Daoy (cell line): ENCODE measurements around the gene VAMP3. TPM values are rescaled to one million over a fixed set of nuclear protein-coding genes. Genes with fewer than 3 reads are reported as not detected.
"Not testable (repeated sequence)": the region's sequence is repeated elsewhere in the genome, so short reads cannot be mapped to it uniquely, and the experiment has no call there.

Experiments
- DNase-seq: peaks from one replicate; pipeline ENCODE4 v3.0.0-alpha.2; 2015; ENCODE audit warnings: low read depth
- total RNA-seq: library from RNA; depleted of rRNA; stranded (reverse); fragments of >200 nt; shearing (Covaris generic); gene quantifications from 2 replicates; pipeline ENCODE4 v1.2.3, GENCODE V29; 2014

VAMP3 gene
- total RNA-seq, 1 experiment from 2014 or later = 77.3 TPM

DNA sequence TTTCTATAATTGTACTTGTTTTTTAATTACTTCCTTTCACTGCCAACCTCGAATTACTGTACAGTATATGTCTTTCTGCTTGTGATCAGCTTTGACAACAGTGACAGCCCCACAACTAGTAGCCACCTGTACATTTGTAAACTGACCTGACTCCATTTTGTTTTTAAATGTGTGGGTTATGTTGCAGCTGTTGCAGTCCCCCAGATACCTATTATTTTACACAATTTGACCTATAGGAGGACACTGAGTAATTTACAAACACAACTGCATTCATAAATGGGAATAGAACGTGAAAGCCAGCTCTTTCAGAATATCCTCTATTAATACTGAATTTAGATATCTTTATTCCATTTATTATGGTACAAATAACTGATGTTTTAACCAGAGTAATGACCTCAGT is 2.5 kb upstream of the VAMP3 start:
- DNase-seq = no peak

DNA sequence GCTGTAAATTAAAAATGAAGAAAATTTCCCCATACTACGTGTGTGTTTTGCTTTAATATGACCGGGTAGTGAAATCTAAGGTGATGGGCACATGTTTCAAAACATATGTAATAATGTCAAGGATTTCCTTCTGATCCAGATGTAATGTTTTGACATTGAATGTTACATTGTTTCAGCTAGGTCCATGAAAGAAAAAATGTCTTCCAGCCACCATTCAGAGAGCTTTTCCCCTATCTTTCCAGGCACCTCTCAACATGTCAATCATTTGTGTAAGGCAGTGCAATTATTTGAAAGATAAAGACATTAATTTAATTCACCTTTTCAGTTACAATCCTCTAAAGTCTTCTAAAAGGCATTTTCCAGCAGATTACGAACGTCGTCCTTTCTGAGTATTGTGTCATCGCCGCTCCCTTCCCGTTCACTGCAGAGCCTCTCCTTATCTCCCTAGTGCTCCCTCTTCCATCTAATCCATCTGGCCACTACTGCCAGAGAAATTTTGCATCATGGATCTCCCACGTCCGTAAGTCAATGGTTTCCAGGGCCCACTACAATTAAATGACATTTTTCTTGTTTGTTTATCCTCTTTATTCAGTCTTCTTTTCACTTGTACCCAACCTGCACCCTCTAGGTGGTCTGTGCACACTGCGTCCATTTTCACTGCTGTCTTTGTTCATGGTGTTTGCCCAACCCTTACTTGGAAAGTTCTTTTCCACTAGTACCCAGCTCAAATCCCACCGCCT is 1.3 kb upstream of the VAMP3 start:
- DNase-seq = no peak

DNA sequence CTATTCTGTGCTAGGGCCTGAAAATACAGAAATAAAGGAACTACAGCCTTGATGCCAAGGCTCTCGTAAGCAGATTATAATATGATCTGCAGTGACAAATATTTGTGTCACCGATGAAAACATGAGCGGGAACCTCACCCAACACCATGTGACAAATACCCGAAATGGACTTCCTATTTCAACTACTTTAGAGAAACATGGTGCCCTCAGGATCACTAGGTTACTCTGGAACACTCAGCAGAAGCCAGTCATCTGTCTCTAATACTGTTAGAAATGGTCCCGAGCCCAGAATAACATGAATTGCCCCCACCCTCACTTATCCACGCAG is 463 bp upstream of the VAMP3 start:
- DNase-seq = no peak

DNA sequence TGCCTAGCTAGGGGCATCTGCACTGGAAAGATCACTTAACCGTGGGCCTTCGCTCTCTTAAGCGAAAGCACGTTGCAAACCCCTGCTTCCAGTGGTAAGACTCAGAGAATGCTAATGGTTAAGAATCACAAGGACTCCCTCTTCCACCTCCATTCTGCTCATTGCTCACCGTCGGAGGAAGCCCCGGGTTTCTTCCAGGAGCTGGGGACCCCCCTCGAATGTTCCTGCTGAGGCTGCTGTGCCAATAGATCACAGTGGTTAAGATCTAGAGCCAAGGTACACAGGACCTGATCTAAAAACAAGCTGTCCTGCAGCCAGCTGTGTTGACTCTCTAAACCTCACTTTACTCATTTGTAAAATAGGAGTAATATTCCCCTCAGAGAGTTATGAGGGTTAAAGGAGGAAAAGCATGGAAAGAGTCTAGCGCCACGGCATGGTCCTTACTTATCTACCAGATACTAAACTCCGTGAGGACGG is 765 bp downstream of the VAMP3 start:
- no peak for DNase-seq

DNA sequence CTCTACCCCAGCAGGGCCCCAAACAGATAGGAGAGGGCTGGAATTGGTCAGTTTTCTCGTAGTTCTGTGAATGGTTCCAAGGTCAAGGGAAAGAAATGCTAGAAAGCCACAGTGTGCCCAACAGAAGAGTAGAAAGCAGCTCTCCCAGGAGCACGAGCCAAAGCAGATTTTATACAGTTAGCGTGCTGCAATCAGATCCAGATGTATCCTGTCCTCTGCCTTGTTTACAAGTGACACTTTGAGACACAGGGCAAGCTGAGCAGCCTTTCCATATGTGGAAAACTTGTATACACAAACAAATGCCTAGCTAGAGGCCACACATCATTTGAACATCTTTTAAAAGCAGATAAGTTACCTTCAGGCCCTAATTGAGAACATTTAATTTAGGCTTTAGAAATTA is 6.5 kb downstream of the VAMP3 start:
- DNase-seq = no peak

DNA sequence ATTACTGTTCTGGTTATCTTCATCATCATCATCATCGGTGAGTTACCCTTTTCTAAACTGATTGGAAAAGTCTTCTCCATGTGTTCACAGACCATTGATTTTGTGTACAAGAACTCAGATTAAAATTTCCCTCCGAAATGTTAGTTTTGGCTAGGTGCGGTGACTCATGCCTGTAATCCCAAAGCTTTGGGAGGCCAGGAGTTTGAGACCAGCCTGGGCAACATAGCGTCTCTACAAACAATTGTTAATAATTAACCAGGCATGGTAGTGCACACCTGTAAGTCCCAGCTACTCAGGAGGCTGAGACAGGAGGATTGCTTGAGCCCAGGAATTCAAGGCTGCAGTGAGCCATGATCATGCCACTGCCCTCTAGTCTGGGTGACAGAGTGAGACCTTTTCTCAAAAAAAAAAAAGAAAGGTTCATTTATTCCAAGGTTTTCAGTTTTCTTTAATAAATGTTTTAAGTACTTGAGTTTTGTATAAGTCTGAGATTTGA is 7.1 kb downstream of the VAMP3 start:
- DNase-seq = no peak

DNA sequence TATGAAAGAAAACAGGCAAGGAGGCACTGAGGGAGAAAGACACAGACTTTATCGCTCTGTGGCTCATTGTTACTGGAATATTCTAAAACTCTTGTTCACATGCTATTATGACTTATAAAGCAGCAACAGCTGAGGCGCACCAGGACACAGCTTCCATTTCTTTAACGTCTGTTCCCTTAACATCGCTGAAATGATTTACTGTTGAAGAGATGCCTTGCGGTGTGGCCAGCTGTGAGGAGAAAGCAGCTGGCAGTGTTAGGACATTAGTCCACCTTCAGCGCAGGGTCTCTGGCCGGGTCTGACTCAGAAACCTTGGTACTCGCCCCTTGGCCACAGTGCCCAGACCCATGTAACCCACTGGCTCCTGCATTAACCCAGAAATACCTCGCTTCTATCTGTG is 9.9 kb downstream of the VAMP3 start:
- DNase-seq = no peak

DNA sequence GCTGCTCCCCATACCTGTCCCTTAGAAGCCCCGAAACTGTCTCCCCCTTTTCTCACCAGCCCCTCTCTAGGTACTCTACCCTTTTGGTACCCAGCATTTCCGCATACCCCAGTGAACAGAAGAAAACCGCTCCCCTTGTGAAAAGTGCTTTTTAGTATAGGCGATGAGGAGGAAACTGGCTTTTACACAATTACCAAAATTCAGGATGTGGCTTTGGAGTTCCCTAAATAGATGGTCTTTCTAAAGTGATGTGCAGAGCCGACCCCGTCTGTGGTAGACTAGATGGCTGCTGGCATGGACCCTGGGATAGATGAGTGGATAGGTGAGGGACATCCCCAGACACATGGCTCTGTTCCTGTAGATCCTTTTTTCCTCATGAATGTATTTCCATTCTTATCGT is 10.4 kb downstream of the VAMP3 start:
- DNase-seq = no peak

DNA sequence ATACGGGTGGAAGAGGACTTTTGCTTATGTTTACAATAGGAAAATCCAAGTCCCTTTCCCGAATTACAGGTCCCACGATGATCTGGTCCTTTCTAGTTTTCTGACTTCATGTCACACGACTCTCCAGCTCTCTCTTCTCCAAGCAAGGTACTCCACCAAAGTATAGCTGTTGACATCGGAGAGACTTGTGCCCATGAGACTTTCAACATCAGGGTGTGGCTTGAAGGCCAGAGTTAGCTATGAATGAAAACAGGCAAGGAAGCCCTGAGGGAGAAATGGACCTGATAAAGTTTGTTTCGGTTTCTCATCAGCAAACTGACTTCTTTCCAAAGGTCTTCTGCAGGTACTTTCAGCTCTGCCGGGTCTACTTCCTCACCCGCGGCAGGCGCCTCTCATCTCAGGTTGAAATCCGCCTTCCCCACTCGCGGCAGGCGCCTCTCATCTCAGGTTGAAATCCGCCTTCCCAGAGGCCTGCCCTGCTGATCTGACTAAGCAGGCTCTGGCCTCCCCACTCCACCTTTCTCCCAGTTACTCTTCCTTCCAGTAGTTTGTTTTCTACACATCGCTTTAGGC is 10.9 kb downstream of the VAMP3 start:
- DNase-seq = no peak

DNA sequence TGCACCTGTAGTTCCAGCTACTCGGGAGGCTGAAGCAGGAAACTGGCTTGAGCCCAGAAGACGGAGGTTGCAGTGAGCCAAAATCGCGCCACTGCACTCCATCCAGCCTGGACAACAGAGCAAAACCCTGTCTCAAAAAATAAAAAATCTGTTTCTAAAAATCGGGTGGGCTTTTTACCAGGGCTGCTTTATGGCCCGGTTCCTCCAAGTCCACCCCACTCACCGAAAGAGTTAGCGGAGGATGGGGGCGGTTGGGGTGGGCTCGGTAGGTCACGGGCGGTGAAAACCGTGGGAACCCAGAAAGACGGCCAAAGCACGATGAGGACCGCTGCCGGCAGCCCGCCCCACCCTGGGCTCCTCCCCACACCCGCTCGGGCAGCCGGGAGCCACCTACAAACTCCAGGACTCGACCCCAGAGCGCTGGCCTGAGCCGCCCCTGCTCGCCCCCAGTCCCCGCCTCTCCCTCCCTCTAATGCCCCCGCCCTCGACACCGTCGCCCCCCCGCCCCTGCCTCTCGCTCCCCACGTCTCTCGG is 12.1 kb downstream of the VAMP3 start:
- DNase-seq = peak; percentile 69

DNA sequence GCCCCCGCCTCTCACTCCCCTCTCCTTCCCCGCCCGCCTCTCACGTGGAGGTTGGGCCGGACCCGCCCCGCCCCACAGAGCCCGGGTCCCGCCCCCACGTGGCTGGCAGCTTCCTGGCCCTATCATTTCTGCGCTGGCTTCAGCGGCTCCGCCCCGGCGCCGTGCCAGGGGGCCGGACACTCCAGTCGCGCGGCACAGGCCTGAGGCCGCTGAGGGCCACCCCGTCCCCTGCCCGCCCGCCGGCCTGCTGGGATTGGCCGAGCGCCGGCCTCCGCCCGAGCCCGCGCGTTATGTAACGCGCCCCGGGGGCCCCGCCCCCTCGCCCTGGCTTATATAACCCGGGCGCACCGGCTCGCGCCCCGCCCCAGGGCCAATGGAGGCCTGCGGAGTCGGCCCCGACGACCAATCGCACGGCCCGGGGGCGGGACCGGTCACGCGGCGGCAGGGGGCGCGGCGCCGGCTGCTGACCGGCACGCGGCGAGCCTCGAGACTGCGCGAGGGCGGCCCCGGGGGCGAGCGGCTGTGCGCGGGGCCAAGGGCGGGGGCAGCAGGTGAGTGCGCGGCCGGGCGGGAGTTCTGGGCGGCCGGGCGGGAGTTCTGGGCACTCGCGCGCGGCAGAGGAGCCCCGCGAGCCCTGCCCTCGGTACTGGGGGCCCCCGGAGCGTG is 12.9 kb downstream of the VAMP3 start, which contains the start of gene PER3:
Gene PER3, plus strand, starts transcription at position 466 of the 666 bp plus-strand sequence. CDS start 587 bp downstream, outside the sequence.
- DNase-seq = peak; percentile 98

DNA sequence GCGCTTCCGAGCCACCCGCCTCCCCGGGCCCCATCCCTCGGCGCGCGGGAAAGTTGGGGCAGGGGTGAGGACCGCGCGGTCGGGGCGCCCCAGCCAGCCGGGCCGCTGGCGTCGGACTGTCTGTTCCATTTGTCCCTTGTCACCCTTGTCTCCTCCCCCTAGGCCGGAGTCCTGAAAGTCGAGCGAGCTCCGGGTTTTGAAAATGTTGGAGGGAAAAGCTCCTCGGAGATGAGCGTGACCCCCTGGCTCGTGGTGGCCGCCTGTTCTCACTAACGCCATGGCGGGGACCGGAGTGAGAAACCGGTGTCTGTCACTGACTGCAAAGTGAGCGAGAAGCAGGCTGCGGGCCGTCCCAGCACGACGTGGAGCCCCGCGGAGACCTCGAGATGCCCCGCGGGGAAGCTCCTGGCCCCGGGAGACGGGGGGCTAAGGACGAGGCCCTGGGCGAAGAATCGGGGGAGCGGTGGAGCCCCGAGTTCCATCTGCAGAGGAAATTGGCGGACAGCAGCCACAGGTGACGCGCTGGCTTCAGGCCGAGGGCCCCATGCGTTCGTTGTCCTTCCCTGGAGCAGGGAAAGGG is 13.5 kb downstream of the VAMP3 start:
- DNase-seq = no peak

DNA sequence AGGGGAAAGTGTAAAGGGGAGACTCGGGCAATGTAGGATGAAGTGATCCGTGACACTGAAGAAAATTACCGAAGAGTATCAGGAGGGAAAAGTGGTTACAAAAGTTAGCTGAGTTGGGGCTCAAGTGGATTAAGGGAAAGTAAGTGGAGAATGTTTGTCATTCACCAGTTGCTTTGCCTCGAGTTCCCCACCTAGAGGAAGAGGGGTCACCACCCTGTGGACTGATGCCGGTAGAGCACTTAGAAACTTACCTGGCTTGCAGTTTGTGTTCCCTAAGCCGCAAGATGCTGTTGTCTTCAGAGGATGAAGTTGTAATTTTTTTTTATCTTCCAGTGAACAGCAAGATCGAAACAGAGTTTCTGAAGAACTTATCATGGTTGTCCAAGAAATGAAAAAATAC is 14.0 kb downstream of the VAMP3 start:
- no peak for DNase-seq

DNA sequence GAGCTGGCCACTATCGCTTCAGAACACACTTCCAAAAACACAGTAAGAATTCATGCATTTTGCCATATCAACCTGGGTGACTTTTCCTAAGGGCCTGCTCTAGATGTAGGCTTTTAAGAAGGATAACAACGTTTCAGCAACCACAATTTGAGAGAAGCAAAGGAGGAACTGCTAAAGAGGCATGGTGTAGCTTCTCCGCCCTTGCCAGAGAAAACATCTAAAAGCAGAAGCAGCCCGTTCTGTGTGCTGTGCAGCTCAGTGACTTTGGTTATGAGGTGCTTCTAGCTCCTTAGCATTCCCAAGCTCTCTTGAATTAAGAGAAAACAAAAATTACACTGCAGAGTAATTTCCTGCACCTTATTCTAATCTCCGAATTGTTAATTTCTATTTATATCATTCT is 15.7 kb downstream of the VAMP3 start:
- DNase-seq = no peak

DNA sequence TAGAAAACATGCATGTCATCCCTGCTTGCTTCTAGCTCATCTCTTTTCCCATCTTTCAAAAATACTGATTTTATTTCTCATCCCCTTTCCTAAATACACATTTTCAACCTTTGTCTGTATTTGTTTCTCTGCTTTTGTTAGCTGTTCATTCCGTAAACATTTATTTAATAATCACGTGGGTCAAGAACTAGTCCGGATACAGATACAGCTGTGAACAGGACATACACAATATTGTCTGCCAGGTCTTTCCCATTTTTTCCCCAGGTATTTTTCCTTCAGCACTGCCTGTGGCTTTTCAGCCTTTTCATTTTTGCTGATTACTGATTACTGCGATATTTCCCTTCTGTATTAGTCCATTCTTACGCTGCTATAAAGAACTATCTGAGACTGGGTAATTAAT is 18.7 kb downstream of the VAMP3 start:
- DNase-seq = no peak

DNA sequence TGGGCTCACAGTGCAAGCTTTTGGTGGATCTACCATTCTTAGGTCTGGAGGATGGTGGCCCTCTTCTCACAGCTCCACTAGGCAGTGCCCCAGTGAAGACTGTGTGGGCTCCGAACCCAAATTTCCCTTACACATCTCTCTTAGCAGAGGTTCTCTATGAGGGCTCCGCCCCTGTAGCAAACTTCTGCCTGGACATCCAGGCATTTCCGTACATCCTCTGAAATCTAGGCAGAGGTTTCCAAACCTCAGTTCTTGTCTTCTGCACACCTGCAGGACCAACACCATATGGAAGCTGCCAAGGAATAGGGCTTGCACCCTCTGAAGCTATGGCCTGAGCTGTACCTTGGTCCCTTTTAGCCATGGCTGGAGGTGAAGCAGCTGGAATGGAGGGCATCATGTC is 19.9 kb downstream of the VAMP3 start:
- DNase-seq = not testable (repeated sequence)

DNA sequence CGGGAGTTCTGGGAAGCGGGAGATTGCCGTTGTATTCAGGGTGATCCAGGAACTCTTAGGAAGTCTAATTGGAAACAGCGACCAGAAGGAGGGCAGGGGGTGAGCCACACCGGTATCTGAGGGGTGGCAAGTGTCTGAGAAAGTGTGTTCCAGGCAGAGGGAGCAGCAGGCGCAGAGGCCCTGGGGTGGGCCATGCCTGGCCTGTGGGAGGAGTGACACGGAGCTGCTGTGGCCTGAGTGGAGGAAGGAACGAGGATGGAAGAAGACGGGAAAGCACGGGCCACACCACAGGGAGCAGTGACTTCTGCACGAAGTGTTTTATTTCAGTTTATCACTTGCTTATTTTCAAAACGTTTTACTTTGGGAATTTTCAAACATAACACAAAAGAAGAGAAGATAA is 24.3 kb downstream of the VAMP3 start:
- no peak for DNase-seq

DNA sequence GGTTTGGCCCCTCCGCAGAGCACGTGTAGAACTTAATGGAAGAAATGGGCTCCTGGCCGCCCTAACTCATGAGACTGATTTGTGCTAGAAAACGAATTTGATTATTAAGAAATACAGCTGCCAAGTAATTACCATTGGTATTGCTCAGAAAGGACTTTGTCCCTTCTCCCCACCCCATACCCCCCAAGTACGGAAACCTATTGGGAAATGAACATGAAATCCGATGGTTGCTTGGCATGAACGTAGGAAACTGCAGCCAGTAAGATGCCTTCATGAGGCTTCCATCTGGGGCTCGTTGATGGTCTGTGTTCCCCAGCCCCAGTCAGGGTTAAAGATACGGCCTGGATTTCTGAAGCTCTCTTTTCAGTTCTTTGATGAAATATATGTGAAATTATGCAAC is 34.4 kb downstream of the VAMP3 start:
- no peak for DNase-seq

DNA sequence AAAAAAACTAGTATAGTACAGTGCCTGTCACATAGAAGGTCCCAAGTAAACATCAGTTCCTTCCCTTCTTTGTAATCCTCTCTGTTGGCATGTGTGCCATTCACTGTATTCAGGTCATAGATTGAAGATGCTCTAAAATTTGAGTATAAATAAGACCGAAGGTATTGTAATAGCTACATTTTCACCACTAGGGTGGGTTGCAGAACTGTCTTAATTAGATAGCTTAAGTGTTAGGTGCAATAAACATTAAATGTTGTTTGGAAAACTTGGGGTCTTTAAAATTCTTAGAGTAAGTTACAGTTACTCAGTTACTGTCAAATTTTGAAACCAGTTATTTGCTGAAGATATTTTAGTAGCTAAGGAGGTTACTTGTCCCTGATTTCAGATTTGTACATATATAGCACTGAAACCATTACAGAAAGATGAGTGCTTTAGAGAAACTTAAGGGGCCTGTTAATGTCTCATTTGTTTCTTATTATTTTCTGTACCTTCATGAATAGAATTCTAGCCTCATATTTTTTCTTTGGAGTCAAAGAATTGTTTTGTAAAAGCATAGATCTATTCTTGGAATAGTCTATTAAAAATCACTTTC is 37.3 kb downstream of the VAMP3 start:
- peak; percentile 27 for DNase-seq

DNA sequence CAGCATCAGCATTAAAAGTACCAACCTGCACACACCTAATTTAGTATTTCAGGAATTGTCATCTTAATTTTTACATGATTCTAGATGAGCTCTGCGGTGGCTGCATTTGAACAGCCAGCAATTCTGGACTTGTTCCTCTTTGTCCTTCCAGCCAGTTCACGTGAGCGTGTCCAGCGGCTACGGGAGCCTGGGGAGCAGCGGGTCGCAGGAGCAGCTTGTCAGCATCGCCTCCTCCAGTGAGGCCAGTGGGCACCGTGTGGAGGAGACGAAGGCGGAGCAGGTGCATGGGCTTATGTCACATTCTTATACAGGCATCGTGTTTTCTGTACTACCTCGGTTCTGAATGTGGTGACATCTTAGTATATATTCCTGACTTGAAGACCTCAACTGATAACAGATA is 38.6 kb downstream of the VAMP3 start:
- DNase-seq = no peak

DNA sequence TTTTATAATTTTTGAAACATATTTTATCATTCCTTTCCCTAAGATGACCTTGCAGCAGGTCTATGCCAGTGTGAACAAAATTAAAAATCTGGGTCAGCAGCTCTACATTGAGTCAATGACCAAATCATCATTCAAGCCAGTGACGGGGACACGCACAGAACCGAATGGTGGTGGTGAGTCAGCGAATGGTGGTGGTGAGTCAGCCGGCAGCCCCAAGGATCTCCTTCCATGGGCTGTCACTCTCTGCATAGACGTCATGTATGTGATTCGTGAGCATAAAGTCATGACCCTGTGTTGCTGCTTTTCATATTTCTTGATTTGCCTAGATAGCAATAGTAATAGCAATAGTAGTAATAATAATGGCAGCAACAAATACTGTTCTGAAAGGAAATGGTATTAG is 39.3 kb downstream of the VAMP3 start:
- DNase-seq = peak; percentile 95

DNA sequence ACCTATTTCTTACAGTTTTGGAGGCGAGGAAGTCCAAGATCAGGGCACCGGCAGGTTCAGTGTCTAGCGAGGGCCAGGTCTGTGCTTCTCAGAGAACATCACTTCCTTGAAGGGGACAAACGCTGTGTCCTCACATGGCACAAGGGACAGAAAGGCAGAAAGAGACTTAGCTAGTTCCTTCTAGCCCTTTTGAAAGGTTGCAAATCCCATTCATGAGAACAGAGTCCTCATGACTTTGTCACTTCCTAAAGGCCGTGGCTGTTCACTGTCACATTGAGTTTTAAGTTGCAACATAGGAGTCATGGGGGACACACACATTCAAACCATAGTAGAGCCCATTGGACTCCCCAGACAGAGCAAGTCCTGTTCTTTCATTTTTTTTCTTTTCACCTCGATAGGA is 40.4 kb downstream of the VAMP3 start:
- no peak for DNase-seq
